Brain pericyte (primary cell): ENCODE results near the gene CDH23.

Experiments
- DNase-seq: peaks from one replicate; pipeline ENCODE4 v3.0.0-alpha.2; 2012; ENCODE audit warnings: low read depth, low spot score

Gene CDH23

DNA sequence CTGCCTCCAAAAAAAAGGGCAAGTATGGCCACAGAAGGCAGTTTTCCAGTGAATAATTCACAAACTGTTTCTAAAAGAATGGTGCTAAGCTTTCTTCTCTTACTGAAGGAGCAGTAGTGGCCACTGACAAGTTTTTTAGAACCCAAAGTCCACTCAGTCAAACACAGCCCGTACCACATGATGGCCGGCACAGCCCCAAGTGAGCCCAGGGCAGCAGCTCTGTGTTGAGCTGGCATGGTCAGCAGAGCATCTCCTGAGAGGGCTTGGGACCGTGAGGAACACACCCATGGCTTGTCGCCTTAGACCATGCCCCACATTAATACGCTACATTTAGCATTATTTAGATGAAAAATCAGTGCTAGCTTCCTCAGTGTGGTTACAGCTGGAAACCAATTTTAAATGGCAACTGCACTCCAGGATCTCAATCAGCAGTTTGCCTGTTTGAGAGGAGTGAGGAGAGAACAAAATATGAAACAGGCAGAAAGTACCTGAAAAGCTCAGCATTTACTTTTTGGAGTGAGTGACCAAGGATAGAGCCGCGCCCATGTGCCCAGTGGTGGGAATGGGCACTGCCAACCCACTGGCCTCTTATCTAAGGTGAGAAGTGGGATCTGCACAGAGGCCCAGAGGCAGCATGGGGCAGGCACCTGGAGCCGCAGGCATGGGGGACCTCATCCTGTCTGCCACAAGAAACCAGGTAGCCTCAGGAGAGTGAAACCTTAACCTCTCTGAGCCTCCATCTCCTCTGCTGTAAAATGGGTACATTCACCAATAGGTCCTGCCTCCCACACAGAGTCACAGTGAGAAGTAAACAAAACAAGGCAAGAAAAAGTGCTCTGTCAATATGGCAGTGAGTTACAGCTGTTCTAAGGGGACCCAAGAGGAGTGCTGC lies 437.0 kb downstream of the CDH23 start:
- DNase-seq: no peak

DNA sequence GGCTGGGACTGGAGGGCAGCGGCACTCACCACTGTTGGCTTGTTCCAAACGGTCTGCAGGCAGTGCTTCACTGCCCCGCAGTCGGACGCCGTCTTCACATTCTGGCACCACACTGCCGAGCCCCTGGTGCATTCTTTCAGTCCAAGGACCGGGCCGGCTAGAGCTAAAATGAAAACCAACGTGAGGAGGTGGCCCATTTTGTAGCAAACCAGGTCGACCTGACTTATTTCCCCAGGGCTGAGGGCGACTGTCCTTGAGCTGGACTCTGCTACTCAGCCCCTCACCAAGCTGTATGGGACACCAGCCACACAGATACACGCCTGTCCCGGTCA lies 437.6 kb downstream of the CDH23 start:
- DNase-seq: no peak

DNA sequence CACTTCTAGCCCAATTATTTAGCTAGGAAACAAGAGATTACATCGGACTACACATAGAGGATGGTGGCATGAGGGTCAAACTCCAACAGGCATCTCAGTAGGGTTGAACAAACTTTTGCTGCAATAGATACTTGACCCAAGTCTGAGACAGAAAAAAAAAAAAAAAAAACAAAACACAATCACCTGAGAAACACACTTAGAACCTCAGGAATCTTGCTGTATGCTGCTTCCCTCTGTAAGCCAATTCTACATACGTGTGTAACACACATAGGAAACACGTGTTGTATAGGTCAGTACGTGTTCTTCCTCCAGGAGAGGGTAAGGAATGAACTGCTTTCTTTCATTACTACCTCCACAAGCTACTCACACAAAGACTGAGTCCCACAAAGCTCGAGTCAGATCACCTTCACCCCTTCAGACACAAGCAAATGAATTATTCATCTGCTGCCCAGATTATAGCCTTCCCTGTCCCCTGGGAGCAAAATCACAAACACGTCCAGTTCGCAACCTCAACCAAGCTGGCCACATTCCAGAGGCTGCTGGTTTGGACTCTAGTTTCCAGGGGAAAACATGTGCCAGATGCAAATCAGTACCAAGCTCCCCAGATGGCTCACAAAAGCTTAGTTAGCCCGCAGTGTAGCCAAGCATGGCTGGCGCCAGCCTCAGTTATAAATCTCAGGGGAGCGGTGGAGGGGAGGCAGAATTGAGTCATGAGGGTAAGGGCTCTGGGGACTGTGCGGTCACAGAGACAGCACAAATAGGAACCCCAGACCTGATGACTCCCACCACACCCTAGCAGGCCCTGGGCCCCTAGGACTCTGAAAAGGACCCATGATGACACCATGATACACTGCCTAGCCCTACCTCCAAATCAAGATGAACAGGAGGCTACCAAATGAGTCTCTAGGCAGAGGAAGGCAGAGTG lies 439.2 kb downstream of the CDH23 start:
- DNase-seq: peak; percentile 81

DNA sequence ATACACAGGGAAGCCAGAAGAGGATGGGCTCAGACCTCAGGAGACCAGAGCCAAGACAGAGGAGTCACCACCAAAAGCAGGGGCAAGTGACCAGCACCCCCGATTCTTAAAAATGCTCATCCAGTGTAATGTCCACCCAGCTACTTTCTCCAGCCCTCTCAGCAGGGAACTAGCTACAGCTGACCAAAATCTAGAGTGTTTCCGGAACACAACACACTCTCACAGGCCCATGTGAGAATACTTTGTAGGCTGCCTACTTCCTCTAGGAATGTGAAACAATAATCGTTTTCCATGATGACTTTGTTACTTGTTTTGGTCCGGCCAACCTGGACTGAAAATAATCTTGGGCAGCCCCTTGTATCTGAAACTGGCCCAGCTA lies 439.9 kb downstream of the CDH23 start:
- no peak for DNase-seq

DNA sequence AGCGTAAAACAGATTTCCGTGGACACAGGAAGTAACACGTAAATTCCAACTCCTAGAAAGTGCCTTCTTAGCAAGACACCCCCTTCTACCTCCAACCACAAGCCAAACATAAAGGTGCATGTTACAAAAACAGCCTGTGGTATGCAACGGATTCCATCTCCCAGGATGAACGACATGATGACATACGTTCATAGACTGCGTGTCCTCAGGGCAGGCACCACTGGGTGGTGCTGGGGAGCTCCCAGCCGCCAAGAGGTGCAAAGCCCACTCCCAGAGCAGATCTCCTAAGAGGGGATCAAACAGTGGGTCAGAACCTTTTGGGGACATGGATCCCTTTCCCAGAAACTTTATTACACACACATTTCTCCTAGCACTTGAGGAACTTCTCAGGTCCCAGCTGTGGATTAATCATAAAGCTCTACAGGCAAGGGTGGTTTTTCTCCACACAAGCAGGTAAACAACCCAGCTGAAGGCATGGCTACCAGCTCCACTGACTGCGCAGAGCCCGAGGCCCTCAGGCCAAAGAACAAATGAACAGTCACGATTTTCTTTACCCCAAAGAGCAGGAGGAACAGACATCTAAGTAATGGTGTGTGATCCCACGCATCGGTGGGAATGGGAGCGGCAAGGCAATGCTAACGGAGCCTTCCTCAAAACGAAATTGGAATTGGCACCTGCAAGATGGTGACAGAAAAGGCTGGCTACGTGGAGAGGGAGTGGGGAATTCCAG lies 440.5 kb downstream of the CDH23 start:
- no peak for DNase-seq

- DNase-seq: no peak
These were observed 441.8 kb downstream of the CDH23 start for GRCh38 chr10:71838264-71839211.

DNA sequence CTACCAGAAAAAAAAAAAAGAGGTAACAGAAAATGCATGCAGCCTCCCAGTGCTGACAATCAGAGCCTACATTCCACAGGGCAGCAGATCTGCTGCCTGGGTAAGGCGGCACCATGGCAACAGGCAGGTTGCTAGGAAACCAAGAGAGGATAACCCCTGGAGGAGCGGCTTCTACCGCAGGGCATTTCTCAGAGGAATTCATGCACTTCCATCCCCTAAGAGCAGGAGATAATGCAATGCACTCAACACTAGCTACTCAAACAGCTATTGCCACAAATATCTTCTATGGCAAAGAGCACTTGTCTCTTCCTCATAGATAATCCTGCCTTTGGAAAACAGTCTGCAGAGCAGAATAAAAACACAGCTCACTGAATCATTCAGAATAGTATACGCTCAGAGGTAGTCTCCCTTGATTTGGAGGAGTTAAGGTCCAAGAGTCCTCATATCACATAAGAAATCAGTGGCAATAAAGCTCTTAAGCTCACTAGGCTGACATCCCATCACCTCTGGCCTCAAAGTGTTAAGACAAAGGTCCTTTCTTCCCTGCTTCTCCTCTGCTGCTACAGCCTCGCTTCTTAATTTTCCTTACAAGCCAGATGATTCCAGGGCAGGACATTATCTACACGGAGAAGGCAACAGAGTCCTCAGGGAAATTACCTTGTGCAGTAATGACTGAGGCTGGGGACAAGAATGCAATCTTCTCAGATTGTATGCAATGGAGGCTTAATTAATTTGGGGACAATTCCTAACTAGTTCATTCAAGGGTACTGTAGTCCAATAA lies 443.6 kb downstream of the CDH23 start:
- DNase-seq: peak; percentile 70

DNA sequence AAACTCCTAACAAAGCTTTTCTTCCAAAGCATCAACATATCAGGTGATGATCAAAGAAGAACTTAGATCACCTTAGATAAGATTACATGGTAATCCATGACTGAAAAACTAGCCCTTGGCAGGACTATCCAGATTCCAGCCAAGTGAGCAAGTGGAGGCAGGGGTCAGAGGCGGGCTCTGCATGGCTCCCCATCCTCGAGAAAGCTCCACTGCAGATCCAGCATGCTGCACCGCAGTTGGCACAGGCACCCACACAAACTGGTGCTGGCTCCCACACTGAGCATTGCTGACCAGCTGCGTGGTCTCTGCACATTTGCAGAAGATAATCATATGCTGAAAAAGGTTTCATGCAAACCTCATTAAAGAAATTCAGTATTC lies 444.2 kb downstream of the CDH23 start:
- DNase-seq: no peak

DNA sequence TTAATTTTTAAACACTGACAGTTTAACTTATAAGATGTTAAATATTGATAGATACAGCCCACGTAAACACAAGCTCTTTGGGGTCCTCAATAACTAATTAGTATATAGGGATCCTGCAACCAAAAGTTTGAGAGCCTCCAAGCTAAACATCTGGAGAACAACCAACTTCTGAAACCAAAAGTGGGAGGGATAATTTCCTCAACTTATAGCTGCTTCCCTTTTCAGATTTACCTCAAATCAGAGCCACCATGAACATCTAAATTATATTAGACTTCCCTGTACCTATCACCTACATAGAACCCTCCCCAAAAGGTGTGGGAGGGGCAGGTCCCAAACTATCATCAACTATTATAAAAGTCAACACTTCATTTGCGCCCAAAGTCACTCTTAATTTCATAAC lies 445.7 kb downstream of the CDH23 start:
- DNase-seq: no peak

- DNase-seq: no peak
These were observed 446.4 kb downstream of the CDH23 start for GRCh38 chr10:71842856-71843686.

GRCh38 chr10:71844084-71844483 lies 447.4 kb downstream of the CDH23 start:
- DNase-seq: no peak

- no peak for DNase-seq
These were observed 448.0 kb downstream of the CDH23 start for GRCh38 chr10:71844695-71845094.

GRCh38 chr10:71845410-71846405 lies 449.0 kb downstream of the CDH23 start:
- DNase-seq: no peak

- no peak for DNase-seq
These were observed 450.1 kb downstream of the CDH23 start for GRCh38 chr10:71846816-71847215.

- no peak for DNase-seq
These were observed 450.7 kb downstream of the CDH23 start for GRCh38 chr10:71847418-71847817.

DNA sequence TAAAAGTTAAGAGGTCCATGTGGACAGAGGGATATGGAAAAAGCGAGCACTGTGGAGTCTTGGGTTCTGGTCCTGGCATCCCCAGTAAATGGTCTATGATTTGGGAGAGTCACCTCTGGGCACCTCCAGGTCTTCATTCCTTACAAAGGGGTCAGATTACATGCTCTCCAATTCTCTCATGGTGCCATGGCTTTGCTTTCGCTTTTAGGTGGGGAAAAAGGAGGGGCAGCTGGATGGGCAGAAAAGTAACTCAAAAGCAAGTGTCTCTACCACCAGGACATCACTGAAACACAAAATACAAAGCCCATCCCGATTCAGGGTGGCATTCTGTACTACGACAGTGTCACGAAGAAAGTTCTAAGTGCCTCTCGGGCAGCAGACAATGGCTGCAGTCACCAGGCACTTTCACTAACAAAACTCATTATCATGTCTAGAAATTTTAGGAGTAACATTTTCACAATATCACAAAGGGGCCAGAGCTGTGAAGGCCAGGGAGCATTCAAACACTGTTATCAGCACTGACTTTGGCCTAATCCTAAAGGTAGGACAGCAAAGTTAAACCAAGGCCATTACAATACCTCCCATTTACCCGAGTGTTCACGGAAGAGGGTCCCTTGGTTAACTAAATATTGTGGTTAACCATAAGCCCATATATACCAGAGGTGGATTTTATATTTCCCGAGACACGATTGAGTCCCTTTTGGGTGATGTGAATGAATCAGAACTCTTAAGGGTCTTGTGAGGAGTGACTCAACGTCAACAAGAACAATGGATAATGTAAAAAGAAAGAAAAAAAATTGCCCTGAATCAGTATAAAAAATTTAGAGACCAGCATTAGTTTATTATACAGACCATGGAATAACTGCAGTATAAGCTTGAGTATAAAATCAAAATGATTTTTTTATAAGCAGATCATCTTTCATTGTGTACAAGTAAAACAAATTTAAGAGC lies 451.9 kb downstream of the CDH23 start:
- DNase-seq: no peak

- no peak for DNase-seq
These were observed 452.8 kb downstream of the CDH23 start for GRCh38 chr10:71849461-71849908.
